Type B pancreatic cell (in vitro differentiated cells): ENCODE results near the gene NDNF. TPM values are rescaled to one million over a fixed set of nuclear protein-coding genes. Genes with fewer than 3 reads are reported as not detected.

ENCODE experiments used
- DNase-seq: peaks from one replicate; pipeline ENCODE4 v3.0.0; 2021; ENCODE audit warnings: mixed read lengths; ENCODE audit not compliant: unreplicated experiment; ENCODE audit errors: extremely low spot score
- H3K27ac Mint-ChIP-seq: 2 replicates; pipeline ENCODE4 v1.8.0; 2021; ENCODE audit warnings: mild to moderate bottlenecking, mixed read lengths
- H3K27me3 Mint-ChIP-seq: 2 replicates; pipeline ENCODE4 v1.8.0; 2021; ENCODE audit warnings: mixed read lengths
- H3K36me3 Mint-ChIP-seq: 2 replicates; pipeline ENCODE4 v1.8.0; 2021; ENCODE audit warnings: mixed read lengths
- H3K4me1 Mint-ChIP-seq: one replicate; pipeline ENCODE4 v1.8.0; 2021; ENCODE audit warnings: mixed read lengths; ENCODE audit not compliant: unreplicated experiment
- H3K4me3 Mint-ChIP-seq: 2 replicates; pipeline ENCODE4 v1.8.0; 2021; ENCODE audit warnings: mild to moderate bottlenecking, mixed read lengths
- H3K9me3 Mint-ChIP-seq: 2 replicates; pipeline ENCODE4 v1.8.0; 2021; ENCODE audit warnings: mixed read lengths
- total RNA-seq: library from RNA; stranded (reverse); gene quantifications from 2 replicates; pipeline ENCODE4 v1.2.1, GENCODE V29; 2021; ENCODE audit warnings: low replicate concordance
- TF ChIP-seq, protein P1 (sequence below): fragments of 200-600 bp; sonication (generic); conservative IDR thresholded peaks from 2 replicates; pipeline ENCODE4 v1.5.0; 2021; ENCODE audit warnings: antibody characterized with exemption, mild to moderate bottlenecking

The NDNF gene
- total RNA-seq, 1 donor from 2014 or later = 14.6 TPM

DNA sequence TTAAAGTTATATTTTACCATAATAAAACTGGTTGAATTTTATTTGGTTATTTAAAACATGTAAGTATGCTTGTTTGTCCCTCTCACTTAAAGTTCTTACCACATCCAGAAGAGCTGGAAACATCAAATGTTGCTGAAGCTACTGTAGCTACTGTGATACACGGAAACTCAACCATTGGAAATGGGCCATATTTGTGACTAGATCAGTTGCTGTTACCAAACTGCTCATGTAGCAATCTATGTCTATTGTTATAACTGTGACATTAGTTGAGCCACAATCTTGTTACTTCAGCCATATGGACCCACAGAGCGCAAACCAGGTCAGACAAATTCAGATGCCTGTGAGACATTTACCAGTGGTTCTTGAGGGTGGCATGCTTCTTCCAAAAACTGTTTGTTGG is 41.6 kb downstream of the NDNF start:
- no peak overlapping the region for H3K27ac Mint-ChIP-seq
- TF ChIP-seq, protein P1, sequence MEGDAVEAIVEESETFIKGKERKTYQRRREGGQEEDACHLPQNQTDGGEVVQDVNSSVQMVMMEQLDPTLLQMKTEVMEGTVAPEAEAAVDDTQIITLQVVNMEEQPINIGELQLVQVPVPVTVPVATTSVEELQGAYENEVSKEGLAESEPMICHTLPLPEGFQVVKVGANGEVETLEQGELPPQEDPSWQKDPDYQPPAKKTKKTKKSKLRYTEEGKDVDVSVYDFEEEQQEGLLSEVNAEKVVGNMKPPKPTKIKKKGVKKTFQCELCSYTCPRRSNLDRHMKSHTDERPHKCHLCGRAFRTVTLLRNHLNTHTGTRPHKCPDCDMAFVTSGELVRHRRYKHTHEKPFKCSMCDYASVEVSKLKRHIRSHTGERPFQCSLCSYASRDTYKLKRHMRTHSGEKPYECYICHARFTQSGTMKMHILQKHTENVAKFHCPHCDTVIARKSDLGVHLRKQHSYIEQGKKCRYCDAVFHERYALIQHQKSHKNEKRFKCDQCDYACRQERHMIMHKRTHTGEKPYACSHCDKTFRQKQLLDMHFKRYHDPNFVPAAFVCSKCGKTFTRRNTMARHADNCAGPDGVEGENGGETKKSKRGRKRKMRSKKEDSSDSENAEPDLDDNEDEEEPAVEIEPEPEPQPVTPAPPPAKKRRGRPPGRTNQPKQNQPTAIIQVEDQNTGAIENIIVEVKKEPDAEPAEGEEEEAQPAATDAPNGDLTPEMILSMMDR = no peak
- no peaks in the 10 kb centered on the region for H3K4me1 Mint-ChIP-seq
- H3K4me3 Mint-ChIP-seq = no peak overlapping the region
- DNase-seq = no peak
- peaks cover 3% of the 10 kb centered on the region for H3K27me3 Mint-ChIP-seq
- no peaks in the 10 kb centered on the region for H3K9me3 Mint-ChIP-seq
- H3K36me3 Mint-ChIP-seq = no peaks in the 10 kb centered on the region

DNA sequence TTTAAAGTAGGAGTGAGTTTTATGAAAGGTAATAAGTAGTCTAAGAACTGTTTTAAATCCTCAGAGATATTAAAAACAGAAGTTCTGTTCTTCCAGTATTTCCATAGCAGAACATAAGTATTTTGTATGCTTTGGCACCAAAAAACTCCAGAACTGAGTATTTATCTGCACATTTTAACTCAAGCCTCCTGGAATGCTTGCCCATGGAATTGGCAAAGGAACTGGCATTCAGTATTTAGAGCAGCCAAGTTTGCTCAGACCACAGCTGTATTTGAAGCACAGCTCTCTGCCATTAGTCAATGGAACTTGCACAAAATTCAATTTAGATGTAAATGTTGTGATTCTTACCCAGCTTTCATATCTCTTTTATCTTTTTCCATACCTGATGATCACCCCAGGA is 42.2 kb downstream of the NDNF start:
- no peak overlapping the region for H3K4me3 Mint-ChIP-seq
- peaks cover 3% of the 10 kb centered on the region for H3K27me3 Mint-ChIP-seq
- no peak for DNase-seq
- TF ChIP-seq, protein P1 = no peak
- no peak overlapping the region for H3K27ac Mint-ChIP-seq
- H3K9me3 Mint-ChIP-seq = no peaks in the 10 kb centered on the region
- H3K4me1 Mint-ChIP-seq = no peaks in the 10 kb centered on the region
- H3K36me3 Mint-ChIP-seq = no peaks in the 10 kb centered on the region

DNA sequence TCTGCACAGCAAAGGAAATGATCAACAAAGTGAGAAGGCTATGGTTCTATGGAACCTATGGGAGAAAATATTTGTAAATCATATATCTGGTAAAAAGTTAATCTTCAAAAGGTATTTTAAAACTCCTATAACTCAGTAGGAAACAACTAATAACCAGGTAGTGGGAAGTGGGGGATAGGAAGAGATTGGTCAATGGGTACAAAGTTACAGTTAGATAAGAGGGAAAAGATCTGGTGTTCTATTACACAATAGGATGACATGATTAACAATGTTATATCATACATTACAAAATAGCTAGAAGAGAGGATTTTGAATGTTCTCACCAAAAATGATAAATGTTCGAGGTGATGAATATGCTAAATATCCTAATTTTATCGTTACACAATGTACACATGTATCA is 46.3 kb downstream of the NDNF start:
- Mint-ChIP-seq H3K36me3 (no peaks in the 10 kb centered on the region), H3K27ac (no peak overlapping the region), H3K9me3 (peaks cover 10% of the 10 kb centered on the region), H3K4me3 (no peak overlapping the region), H3K4me1 (no peaks in the 10 kb centered on the region), H3K27me3 (no peaks in the 10 kb centered on the region)
- TF ChIP-seq, protein P1 = no peak
- no peak for DNase-seq

DNA sequence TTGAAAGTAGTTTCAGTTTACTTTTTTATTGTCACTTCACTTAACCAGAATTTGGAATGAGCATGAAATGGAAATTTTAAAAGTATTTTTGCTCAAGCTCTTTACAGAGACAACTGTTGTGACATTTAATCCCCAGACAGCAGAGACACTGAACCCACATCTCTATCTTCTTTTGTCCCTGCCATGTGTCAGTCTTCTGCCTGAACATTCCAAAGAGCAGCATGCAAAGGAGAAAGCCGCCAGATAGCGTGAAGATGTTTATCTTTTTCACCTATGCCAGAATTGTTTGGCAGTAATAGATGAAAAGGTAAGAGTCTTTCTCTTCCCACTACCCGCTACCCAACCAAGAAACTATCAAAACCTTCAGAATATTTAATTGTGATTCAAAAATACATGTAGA is 46.8 kb downstream of the NDNF start:
- H3K36me3 Mint-ChIP-seq = no peaks in the 10 kb centered on the region
- H3K4me3 Mint-ChIP-seq = no peak overlapping the region
- H3K4me1 Mint-ChIP-seq = no peaks in the 10 kb centered on the region
- DNase-seq = no peak
- H3K27ac Mint-ChIP-seq = no peak overlapping the region
- peaks cover 10% of the 10 kb centered on the region for H3K9me3 Mint-ChIP-seq
- TF ChIP-seq, protein P1 = no peak
- H3K27me3 Mint-ChIP-seq = no peaks in the 10 kb centered on the region

DNA sequence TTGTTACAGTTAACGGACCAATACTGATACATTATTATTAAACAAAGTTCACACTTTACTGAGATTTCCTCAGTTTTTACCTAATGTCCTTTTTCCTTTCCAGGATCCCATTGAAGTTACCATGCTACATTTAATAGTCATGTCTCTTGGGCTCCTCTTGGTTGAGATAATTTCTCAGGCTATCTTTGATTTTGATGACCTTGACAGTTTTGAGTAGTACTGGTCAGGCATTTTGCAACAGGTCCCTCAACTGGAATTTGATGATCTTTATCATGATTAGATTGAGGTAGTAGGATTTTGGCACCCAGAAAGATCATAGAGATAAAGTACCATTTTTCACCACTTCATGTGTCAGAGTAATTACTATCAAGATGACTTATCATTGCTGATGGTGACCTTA is 53.8 kb downstream of the NDNF start:
- Mint-ChIP-seq H3K27me3 (no peaks in the 10 kb centered on the region), H3K27ac (no peak overlapping the region), H3K4me1 (peaks cover 18% of the 10 kb centered on the region), H3K9me3 (peaks cover 10% of the 10 kb centered on the region), H3K4me3 (no peak overlapping the region), H3K36me3 (no peaks in the 10 kb centered on the region)
- TF ChIP-seq, protein P1 = no peak
- DNase-seq = no peak

DNA sequence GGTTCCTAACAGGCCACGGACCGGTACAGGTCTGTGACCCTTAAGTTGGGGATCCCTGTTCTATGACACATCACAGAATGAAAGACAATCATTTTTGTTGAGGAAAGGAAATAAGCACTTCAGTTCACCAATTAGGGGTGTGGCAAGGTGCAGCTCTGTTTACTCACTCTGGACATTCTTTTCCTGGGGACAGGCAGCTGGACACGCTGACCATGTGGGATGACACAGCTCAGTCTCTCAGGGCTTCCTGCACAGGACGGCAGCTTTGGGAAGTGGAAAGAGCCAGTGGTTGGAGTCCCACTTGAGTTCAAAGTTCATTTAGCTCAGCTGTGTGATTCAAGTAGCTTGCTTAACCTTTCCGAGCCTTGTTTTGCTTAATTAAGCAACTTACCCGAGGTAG is 55.7 kb downstream of the NDNF start:
- no peaks in the 10 kb centered on the region for H3K36me3 Mint-ChIP-seq

More for the DNA sequence above, 55.7 kb downstream of the NDNF start:
- no peaks in the 10 kb centered on the region for H3K27me3 Mint-ChIP-seq
- peaks cover 23% of the 10 kb centered on the region for H3K4me1 Mint-ChIP-seq
- TF ChIP-seq, protein P1 = no peak
- H3K9me3 Mint-ChIP-seq = no peaks in the 10 kb centered on the region
- no peak overlapping the region for H3K4me3 Mint-ChIP-seq
- DNase-seq = no peak
- no peak overlapping the region for H3K27ac Mint-ChIP-seq
